Mucosa of descending colon (tissue), 3 donors: ENCODE data around the gene EPHB6. TPM values are rescaled to one million over a fixed set of nuclear protein-coding genes. Genes with fewer than 3 reads are reported as not detected.

ENCODE experiments used
- ATAC-seq: fragments of 200-7000 bp; cut with Tn5 transposase; one replicate; pipeline ENCODE4 v1.9.1; 2020; ENCODE audit warnings: mild to moderate bottlenecking, moderate library complexity
- DNase-seq, 3 donors: peaks; one replicate each; pipeline ENCODE4 v3.0.0-alpha.2; 2020
- H3K36me3 ChIP-seq: fragments of 200-600 bp; one replicate; pipeline ENCODE4 v1.8.0; 2021; ENCODE audit warnings: low read depth, mild to moderate bottlenecking
- H3K4me1 ChIP-seq: fragments of 200-600 bp; one replicate; pipeline ENCODE4 v1.8.0; 2021; ENCODE audit warnings: low read depth, mild to moderate bottlenecking
- H3K4me3 ChIP-seq: fragments of 200-600 bp; one replicate; pipeline ENCODE4 v1.8.0; 2021; ENCODE audit warnings: mild to moderate bottlenecking
- H3K9me3 ChIP-seq: fragments of 200-600 bp; one replicate; pipeline ENCODE4 v1.8.0; 2021; ENCODE audit warnings: mild to moderate bottlenecking
- intact Hi-C, 2 donors: fragments of 100-400 bp; cut with DNase I in 1 of 2; cut with micrococcal nuclease in 1 of 2; formaldehyde crosslinking; loops; one replicate each; pipeline versions ENCODE4 v1.11.0 to v1.11.1; 2022; cut with DNase I, micrococcal nuclease
- total RNA-seq, 3 donors: library from RNA; stranded (reverse); fragmentation: NEBNext Ultra II Directional in 2 of 3; extraction: Animal tissue kit (Norgen Biotek cat#: 25700) in 2 of 3; gene quantifications; one replicate each; pipeline versions ENCODE4 v1.2.1 to v1.2.4, GENCODE V29; 2021 to 2023
- TF ChIP-seq, protein P1 (sequence below): fragments of 200-600 bp; IDR thresholded peaks from one replicate; pipeline ENCODE4 v1.8.0; 2022; ENCODE audit warnings: antibody characterized with exemption, mild to moderate bottlenecking
- donor health status: DM: no; HTN: no; CAD: no; lungs with moderate emphysema.
- donor health status: DM: no; HTN: no; CAD: no.
- donor health status: DM: no; HTN: yes; CAD: no.

The EPHB6 gene
- total RNA-seq, 3 donors from 2014 or later = 1.2 to 8.7 (median 2.6) TPM

DNA sequence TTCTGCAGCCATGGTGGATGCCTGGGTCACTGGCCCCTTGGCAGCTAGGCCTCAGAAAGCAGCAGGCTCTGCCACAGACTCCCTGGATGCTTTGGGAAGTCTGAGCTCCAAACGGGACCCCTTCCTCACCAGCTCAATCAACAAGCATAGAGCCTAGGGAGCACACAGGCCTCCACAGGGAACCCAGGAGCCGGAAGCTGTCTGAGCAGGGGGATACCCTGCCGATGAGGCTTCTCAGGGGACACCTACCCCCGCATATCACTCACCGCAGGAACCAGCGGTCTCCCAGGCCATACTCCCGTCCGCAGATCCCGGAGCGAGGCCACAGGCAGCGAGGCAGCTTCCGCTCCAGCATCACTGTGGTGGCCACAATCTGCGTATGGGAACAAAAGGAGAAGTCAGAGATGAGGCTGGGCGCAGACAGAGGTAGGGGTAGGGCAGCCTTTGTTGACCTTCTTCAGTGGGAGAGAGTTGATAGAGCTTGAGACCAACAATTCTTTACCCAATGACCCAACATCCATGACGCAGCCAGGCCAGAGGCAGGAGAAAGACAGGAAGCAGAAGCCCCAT lies 17.3 kb downstream of the EPHB6 start:
- intact Hi-C loops = no loop called here

DNA sequence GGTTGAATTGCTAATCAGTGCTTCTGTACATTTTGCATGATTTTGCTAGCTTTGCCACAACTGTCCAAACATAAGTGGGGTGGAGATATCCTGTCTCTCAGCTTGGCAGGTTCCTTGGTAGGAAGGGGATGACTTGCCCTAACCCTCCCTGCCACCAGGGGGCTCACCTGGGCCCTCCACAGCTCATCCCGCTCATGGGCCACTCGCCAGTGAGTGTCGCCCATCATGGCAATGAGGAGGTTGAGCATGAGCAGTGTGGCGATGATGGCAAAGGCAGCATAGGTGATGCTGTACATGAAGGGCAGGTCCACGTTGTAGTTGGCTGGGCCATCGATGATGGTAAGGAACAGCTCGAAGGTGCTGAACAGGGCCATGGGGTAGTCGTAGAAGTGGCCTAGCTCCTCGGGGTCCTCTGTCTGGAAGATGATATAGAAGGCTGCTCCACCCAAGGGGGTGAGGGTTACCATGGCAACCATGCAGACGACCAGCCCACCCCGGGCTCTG lies 18.5 kb downstream of the EPHB6 start:
- DNase-seq (no peak), ATAC-seq (peak; percentile 35)
- intact Hi-C loops = no loop called here

More for the DNA sequence above, 17.3 kb downstream of the EPHB6 start:
- DNase-seq (no peak), ATAC-seq (no peak)
- Histone ChIP-seq H3K9me3 (no peaks in the 10 kb centered on the region), H3K4me3 (no peak overlapping the region), H3K4me1 (no peaks in the 10 kb centered on the region), H3K36me3 (no peaks in the 10 kb centered on the region)
- TF ChIP-seq, protein P1, sequence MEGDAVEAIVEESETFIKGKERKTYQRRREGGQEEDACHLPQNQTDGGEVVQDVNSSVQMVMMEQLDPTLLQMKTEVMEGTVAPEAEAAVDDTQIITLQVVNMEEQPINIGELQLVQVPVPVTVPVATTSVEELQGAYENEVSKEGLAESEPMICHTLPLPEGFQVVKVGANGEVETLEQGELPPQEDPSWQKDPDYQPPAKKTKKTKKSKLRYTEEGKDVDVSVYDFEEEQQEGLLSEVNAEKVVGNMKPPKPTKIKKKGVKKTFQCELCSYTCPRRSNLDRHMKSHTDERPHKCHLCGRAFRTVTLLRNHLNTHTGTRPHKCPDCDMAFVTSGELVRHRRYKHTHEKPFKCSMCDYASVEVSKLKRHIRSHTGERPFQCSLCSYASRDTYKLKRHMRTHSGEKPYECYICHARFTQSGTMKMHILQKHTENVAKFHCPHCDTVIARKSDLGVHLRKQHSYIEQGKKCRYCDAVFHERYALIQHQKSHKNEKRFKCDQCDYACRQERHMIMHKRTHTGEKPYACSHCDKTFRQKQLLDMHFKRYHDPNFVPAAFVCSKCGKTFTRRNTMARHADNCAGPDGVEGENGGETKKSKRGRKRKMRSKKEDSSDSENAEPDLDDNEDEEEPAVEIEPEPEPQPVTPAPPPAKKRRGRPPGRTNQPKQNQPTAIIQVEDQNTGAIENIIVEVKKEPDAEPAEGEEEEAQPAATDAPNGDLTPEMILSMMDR = no peak

DNA sequence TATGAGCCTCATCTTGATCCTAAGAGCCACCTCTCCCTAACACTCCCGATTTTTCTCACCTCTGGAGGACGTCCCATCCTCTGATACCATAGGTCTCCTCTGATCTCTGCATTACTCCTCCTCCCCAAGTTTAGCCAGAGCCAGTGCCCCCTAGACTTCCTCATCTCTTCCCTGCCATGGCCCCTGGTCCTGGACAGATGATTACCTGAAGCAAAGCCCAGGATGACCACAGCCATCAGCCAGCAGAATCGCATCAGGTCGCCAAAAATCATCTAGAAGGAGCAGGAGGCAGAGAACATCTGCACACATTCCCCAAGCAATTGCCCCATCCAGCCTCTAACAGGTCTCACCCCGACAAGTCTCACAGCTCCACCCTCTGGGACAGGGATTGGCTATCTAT lies 19.0 kb downstream of the EPHB6 start:
- ATAC-seq = no peak
- H3K36me3 ChIP-seq = no peaks in the 10 kb centered on the region
- intact Hi-C loops = no loop called here
- no peak overlapping the region for H3K4me3 ChIP-seq
- TF ChIP-seq, protein P1 = no peak
- no peaks in the 10 kb centered on the region for H3K4me1 ChIP-seq
- no peak for DNase-seq
- no peaks in the 10 kb centered on the region for H3K9me3 ChIP-seq

More for the DNA sequence above, 18.5 kb downstream of the EPHB6 start:
- Histone ChIP-seq H3K36me3 (no peaks in the 10 kb centered on the region), H3K4me3 (no peak overlapping the region), H3K4me1 (no peaks in the 10 kb centered on the region), H3K9me3 (no peaks in the 10 kb centered on the region)
- TF ChIP-seq, protein P1 = no peak

DNA sequence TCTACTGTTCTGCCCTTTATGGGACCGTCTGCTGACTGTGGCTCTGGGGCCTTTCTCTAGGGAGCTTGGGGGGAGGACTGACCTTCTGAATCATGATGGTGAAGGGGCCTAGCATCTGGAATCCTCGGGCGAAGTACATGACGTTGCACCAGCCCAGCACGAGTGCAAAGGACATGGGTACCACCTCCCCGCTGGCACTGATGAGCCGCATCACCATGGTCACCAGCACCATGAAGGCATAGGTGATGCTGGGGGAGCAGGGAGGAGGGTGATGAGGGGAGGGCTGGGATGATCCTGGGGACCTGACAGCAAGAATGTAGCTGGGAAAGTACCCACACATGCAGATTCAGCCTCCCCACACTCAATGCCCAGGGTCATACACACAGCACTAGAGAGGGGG lies 19.5 kb downstream of the EPHB6 start:
- ATAC-seq (no peak), DNase-seq (no peak)
- intact Hi-C loops = no loop called here
- Histone ChIP-seq H3K9me3 (no peaks in the 10 kb centered on the region), H3K4me1 (no peaks in the 10 kb centered on the region), H3K4me3 (no peak overlapping the region), H3K36me3 (no peaks in the 10 kb centered on the region)
- TF ChIP-seq, protein P1 = no peak

DNA sequence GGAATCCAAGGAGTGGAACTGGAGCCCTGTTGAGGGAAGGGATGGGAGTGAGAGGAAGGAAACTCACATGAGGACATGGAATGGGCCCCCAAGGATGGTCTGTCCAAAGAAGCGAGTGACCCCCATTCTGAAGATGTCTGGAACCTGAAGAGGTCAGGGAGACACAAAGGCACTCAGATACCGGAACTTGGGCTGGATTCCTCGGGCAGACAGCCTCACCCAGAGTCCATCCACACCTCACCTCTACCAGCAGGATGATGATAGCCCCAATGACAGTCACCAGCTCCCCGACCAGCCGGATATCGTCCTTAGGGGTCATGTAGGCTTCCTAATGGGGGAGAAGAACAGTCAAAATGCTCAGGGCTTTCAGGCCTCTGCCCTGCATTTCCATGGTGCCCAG lies 20.0 kb downstream of the EPHB6 start:
- intact Hi-C loops = no loop called here
- no peak for DNase-seq
- H3K4me3 ChIP-seq = no peak overlapping the region
- no peak for ATAC-seq
- no peaks in the 10 kb centered on the region for H3K4me1 ChIP-seq
- H3K9me3 ChIP-seq = no peaks in the 10 kb centered on the region
- TF ChIP-seq, protein P1 = no peak
- H3K36me3 ChIP-seq = no peaks in the 10 kb centered on the region
